ENCODE results near the gene GLIS1. TPM values are rescaled to one million over a fixed set of nuclear protein-coding genes. Genes with fewer than 3 reads are reported as not detected.

Gene GLIS1
- total RNA-seq, 2 donors from 2014 or later = 0.16 TPM; not detected in 1

GRCh38 chr1:53529555-53529954 lies 209.4 kb downstream of the GLIS1 start:
- Histone ChIP-seq H3K27ac (no peak overlapping the region), H3K36me3 (no peaks in the 10 kb centered on the region), H3K4me1 (no peaks in the 10 kb centered on the region), H3K9ac (ENCODE audit: low read depth in 2 of 2, low read length in 2 of 2) (no peak overlapping the region), H3K9me3 (no peaks in the 10 kb centered on the region), H3K4me3 (no peak overlapping the region), H3K27me3 (no peaks in the 10 kb centered on the region)
- intact Hi-C loops (cut with DNase I) = no loop called here
- TF ChIP-seq, protein P1, sequence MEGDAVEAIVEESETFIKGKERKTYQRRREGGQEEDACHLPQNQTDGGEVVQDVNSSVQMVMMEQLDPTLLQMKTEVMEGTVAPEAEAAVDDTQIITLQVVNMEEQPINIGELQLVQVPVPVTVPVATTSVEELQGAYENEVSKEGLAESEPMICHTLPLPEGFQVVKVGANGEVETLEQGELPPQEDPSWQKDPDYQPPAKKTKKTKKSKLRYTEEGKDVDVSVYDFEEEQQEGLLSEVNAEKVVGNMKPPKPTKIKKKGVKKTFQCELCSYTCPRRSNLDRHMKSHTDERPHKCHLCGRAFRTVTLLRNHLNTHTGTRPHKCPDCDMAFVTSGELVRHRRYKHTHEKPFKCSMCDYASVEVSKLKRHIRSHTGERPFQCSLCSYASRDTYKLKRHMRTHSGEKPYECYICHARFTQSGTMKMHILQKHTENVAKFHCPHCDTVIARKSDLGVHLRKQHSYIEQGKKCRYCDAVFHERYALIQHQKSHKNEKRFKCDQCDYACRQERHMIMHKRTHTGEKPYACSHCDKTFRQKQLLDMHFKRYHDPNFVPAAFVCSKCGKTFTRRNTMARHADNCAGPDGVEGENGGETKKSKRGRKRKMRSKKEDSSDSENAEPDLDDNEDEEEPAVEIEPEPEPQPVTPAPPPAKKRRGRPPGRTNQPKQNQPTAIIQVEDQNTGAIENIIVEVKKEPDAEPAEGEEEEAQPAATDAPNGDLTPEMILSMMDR (IDR thresholded peaks at IDR 0.05) = no peak
- no peak for DNase-seq

GRCh38 chr1:53527368-53527767 lies 211.6 kb downstream of the GLIS1 start:
- TF ChIP-seq, protein P1 (IDR thresholded peaks at IDR 0.05) = no peak
- intact Hi-C loops (cut with DNase I) = no loop called here
- Histone ChIP-seq H3K4me3 (no peak overlapping the region), H3K9me3 (no peaks in the 10 kb centered on the region), H3K27me3 (no peaks in the 10 kb centered on the region), H3K9ac (ENCODE audit: low read depth in 2 of 2, low read length in 2 of 2) (no peak overlapping the region), H3K27ac (no peak overlapping the region), H3K36me3 (no peaks in the 10 kb centered on the region), H3K4me1 (no peaks in the 10 kb centered on the region)
- DNase-seq = no peak

GRCh38 chr1:53526451-53527101 lies 212.4 kb downstream of the GLIS1 start:
- H3K27ac ChIP-seq = no peak overlapping the region
- no peak overlapping the region for H3K4me3 ChIP-seq
- peak; percentile 20 for DNase-seq
- H3K4me1 ChIP-seq = no peaks in the 10 kb centered on the region
- TF ChIP-seq, protein P1 (IDR thresholded peaks at IDR 0.05) = no peak
- H3K9ac ChIP-seq (ENCODE audit: low read depth in 2 of 2, low read length in 2 of 2) = no peak overlapping the region
- intact Hi-C loops (cut with DNase I) = no loop called here
- H3K36me3 ChIP-seq = no peaks in the 10 kb centered on the region
- no peaks in the 10 kb centered on the region for H3K9me3 ChIP-seq
- no peaks in the 10 kb centered on the region for H3K27me3 ChIP-seq

DNA sequence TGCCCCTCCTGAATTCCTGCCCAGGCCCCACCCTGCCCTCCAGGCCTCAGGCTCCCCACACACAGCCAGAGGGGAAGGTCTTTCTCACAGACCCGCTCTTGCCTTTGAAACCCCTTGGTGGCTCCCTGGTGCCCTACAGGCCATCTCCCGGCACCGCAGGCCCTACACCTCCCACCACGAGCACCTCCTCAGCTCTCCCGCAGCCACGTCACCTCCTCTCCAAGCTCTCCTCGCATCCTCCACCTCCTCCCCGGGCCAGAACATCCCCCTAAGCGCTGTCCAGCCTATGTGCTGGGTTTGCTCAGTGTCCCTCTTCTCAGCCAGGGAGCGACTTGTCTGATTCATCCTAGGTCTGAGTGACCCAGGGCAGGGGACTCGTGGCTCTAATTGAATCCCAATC lies 213.4 kb downstream of the GLIS1 start:
- intact Hi-C loops (cut with DNase I) = no loop called here
- Histone ChIP-seq H3K4me3 (no peak overlapping the region), H3K9ac (ENCODE audit: low read depth in 2 of 2, low read length in 2 of 2) (no peak overlapping the region), H3K36me3 (no peaks in the 10 kb centered on the region), H3K9me3 (no peaks in the 10 kb centered on the region), H3K27ac (no peak overlapping the region), H3K27me3 (no peaks in the 10 kb centered on the region), H3K4me1 (no peaks in the 10 kb centered on the region)
- DNase-seq = no peak
- TF ChIP-seq, protein P1 (IDR thresholded peaks at IDR 0.05) = no peak

- no peak for DNase-seq
- no peaks in the 10 kb centered on the region for H3K36me3 ChIP-seq
- H3K4me3 ChIP-seq = no peak overlapping the region
- intact Hi-C loops (cut with DNase I) = no loop called here
- H3K27me3 ChIP-seq = no peaks in the 10 kb centered on the region
- H3K9ac ChIP-seq (ENCODE audit: low read depth in 2 of 2, low read length in 2 of 2) = no peak overlapping the region
- H3K27ac ChIP-seq = no peak overlapping the region
- TF ChIP-seq, protein P1 (IDR thresholded peaks at IDR 0.05) = no peak
- no peaks in the 10 kb centered on the region for H3K9me3 ChIP-seq
- no peaks in the 10 kb centered on the region for H3K4me1 ChIP-seq
Observed at GRCh38 chr1:53524428-53525375, 214.3 kb downstream of the GLIS1 start.
